ENCODE measurements around the gene PRDM11.
A peak's percentile ranks its signal among the peaks of the same experiment; 100 is the strongest.

The PRDM11 gene

GRCh38 chr11:45212566-45213315 is 66.3 kb downstream of the PRDM11 start:
- DNase-seq: no peak

DNA sequence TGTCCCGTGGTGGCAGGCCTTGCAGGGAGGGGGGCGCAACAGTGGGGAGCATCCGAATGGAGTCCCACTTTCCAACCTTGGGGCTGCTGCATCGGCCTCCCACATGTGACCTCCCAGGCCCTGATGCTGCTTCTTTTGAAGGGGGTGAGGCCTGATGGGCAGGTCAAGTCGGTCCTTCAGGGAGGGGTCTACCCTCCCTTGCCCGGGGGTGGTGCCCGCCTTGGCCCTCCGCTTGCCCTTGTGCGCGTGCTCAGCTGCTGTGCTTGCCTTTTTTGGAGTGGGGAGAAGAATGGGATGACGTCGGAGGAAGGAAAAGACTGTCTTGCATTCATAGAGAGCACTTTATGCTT is 66.9 kb downstream of the PRDM11 start:
- DNase-seq: no peak

DNA sequence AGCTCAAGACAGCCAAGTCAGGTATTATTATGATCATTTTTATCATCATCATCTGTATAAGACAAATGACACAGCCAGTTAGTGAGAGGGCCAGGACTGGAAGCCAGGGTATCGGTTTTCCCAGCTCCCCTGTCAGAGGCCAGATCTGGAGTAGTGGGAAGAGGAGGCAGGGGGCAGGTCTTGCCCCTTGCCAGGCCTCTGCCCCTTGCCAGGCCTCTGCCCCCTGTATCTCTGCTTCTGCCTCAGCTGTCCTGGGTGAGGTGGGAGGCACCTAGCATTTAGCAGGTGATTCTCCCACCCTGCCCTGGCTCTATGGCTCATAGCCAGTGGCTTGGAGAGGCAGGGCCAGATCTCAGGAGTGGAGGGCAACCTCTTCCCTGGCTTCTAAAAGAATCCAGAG is 67.3 kb downstream of the PRDM11 start:
- no peak for DNase-seq

DNA sequence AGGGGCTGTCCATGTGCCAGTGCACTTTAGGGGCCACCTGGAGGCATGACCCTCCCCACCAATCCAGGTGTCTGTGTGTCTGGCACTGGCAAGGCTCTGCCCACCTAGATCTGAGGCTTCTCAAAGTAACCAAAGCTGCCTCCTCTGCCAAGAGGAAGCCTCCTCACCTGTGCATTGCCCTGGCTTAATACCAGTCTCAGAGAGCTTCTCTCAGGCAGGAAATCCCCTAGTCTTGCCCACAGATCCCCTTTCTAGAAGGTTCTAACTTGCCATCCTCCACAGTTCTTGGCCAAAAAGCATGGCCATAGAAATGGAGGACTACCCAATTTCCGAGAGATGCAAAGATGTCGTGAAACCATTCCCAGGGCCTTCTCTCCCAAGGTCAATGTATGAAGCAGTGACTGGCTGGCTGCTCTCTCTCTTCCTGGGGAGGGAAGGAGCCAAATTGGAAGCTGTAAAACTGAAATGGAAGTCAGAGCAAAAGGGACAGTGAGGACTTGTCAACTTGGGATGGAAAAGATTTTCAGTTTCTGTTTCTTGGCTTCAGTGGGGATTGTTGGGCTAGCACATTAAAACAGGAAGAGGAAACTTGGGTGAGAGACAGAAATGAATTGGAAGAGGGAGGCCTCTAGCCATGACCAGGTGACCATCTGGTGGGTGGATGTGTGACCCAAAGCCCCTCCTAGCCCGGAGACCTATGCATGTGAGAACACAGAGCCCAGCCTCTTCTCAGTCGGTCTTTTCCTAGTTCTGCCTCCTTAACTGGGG is 68.8 kb downstream of the PRDM11 start:
- DNase-seq: no peak

DNA sequence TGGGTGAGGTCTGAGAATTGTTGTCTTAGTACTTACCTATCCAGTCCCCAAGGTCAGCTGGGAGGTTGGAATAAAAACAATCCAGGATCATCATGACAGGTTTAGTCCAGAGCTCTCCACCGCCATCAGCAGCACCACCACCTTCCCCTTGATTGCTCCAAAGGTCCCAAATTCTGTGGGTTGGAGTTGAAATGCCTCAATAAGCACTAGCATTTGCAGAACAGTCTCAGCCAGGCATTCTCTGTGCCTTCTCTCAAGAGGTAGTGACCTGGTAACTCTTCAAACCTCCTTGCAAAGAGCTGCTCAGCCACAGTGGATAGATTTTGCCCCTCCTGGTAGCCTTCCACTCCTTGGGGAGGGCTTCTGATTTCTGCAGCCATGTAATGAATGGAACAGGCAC is 69.6 kb downstream of the PRDM11 start:
- no peak for DNase-seq

GRCh38 chr11:45216901-45217300 is 70.5 kb downstream of the PRDM11 start:
- no peak for DNase-seq

DNA sequence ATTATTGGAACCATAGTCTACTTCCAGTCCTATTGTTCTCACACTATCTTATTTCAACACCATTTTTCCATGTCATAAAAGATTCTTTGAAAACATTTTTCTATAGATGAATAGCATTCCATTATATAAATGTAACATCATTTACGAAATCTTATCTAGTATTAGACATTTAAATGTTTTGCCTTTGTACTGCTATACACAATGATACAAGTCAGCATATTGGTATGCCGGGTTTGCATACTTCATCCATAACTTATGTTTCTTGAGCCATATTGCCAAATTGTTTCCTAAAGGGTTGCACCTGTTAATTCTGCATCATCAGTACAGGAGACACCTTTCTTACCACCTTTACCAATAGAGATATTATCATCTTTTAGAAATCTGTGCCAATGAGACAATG is 71.6 kb downstream of the PRDM11 start:
- DNase-seq: no peak

GRCh38 chr11:45218705-45219104 is 72.3 kb downstream of the PRDM11 start:
- no peak for DNase-seq

GRCh38 chr11:45219411-45219810 is 73.0 kb downstream of the PRDM11 start:
- DNase-seq: no peak

DNA sequence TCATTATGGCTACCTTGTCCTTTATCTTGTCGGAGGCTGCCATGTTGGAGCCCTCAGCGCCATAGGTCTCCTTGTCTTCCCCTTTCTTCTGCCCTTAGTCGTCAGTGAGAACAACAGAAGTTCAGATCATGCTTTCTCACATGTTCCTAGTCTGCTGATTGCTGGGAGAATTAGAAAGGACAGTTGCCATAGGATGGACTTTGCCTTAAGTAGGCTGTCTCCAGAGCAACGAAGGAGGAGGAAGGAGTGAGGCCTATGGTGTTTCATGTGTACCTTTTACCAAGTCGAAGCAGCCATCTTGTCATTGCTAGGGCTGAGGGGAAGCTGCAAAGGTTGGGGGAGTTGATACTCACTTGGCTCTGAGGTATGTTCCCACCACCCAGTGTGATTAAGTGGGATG is 77.1 kb downstream of the PRDM11 start:
- no peak for DNase-seq

DNA sequence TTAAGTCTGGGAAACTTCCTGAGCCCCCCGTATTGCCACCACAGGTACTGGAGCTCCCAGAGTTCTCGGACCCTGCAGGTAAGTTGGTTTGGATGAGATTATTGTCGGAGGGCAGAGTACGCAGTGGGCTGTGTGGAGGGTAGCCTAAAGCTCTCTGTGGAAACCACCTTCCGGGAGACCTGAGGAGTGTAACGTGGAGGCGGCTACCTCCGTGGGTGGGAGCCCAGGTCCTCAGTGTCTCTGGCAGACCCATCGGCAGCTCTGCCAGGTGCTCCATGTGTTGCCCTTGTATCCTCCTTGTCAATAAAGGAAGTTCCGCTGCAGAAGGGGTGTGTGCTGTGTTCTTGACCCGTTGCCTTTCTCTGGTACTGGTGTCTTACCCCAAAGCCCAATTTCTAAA is 78.3 kb downstream of the PRDM11 start:
- no peak for DNase-seq

GRCh38 chr11:45225277-45225676 is 78.8 kb downstream of the PRDM11 start:
- DNase-seq: no peak

- DNase-seq: no peak
These were observed 79.8 kb downstream of the PRDM11 start for GRCh38 chr11:45225961-45226871.

DNA sequence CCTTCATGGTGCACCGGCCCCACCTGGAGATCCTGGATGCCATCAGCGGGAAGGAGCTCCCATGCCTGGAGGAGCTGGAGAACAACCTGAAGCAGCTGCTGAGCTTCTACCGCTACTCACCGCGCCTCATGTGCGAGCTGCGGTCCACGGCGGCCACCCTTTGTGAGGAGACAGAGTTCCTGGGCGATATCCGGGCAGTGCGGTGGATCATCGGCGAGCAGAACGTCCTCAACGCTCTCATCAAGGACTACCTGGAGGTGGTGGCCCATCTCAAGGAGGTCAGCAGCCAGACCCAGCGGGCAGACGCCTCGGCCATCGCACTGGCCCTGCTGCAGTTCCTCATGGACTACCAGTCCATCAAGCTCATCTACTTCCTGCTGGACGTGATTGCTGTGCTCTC is 80.5 kb downstream of the PRDM11 start:
- DNase-seq: no peak

DNA sequence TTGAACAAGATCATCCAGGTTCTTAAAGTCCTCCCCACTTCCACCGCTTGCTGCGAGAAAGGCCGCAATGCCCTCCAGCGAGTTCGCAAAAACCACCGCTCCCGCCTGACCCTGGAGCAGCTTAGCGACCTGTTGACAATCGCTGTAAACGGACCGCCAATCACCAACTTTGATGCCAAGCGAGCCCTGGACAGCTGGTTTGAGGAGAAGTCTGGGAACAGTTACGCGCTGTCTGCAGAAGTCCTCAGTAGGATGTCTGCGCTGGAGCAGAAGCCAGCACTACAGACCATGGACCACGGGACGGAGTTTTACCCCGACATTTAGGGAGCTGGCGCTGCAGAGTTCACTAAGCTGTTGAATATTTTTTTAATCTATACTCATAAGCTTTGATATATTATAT is 81.4 kb downstream of the PRDM11 start:
- DNase-seq: no peak

- DNase-seq: no peak
These were observed 83.1 kb downstream of the PRDM11 start for GRCh38 chr11:45229401-45230020.

DNA sequence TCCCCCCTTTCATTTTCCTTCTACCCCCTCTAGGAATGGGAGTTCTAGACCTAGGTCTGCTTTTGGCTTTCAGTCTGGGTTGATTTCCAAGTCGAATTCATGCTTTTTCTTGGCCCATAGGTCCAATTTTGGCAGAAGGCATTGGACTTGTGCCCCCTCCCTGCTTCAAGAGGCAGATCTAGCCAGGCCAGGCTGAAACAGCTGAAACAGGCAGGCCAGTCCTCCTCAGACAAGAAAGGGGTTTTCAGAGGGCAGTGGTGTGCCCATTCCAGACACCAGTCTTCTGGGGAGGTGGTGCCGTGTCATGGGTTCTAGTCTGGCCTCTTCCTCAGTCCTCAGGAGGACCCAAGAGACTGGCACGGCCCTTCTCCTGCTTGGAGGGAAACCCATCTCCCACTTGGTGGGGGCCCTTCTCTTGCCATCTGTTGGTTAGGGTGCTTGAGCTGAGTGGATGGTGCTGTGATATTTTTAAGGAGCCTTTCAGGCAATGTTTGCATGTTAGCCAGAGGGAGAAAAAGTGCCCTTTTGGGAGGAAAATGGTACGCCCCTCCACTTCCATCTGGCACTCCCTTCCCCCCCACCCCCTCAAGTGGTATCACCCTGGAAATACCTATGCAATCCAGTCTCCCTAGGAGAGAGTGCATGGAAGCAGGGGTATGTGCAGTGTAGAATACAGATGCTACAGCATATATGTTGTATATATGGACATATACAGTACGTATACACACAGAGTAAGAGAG is 86.1 kb downstream of the PRDM11 start:
- DNase-seq: no peak

GRCh38 chr11:45233121-45233803 is 86.8 kb downstream of the PRDM11 start:
- DNase-seq: peak; percentile 32 to 48

DNA sequence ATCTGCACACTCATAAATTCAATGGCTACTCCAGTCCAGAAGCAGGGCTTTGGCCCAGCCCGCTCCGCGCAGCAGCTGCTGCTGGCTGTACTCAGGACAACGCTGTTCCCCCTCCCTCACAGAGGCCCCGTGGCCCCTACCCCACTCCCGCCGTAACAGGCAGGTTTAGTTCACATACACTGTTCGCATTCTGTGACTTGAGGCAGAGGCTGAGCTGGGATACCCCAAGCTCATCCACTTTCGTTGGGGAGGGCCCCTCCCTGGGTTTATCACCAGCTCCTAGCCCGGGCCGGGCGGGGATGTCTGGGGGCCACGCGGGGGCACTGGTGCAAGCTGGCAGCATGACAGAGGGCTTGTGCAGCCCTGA is 87.3 kb downstream of the PRDM11 start:
- no peak for DNase-seq

GRCh38 chr11:45234306-45235006 is 88.0 kb downstream of the PRDM11 start:
- DNase-seq: no peak

DNA sequence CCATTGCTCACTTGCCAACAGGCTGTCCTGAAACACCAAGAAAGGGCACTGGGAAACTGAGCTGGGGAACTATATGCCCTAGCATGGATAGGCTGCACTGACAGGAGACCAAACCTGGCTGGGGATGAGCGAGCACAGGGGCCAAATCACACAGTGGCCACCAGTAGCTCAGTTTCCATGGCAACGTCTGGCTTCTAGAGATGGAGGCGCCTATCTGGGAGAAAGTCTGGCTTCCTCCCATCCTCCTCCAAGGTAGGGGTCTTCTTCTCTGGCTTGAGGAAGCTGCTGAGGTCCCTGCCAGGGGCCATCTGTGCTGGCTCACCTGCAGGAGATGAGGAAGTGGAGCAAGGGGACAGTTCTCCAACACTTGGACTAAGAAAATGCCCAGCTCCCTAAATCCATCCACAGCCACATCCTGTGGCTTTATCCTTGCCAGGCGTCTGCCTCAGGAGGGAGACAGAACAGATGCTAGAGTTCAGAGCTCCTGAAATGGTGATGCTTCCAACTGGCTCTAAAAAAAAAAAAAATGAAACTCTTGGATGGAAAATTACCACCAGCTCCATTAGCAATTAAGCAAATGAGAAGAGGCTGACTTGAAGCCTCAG is 91.4 kb downstream of the PRDM11 start:
- DNase-seq: no peak

Data from activated CD4-positive, alpha-beta T cell treated with anti-CD3 and anti-CD28 coated beads, Interleukin-2, amount 50 U/mL, for 4 hours (primary cell).